ENCODE data around the gene NLGN1. TPM values are rescaled to one million over a fixed set of nuclear protein-coding genes. Genes with fewer than 3 reads are reported as not detected.

NLGN1 gene
- total RNA-seq, 1 donor: 6.1 TPM

- TF ChIP-seq CTCF (IDR thresholded peaks at IDR 0.05; ENCODE audit: insufficient read depth, low read length): peak; percentile 49
- no peak overlapping the region for H3K4me3 ChIP-seq (ENCODE audit: low read depth, low read length)
- peak; percentile 49 for DNase-seq (ENCODE audit: low read depth)
Observed at GRCh38 chr3:173993299-173993698, 595.8 kb downstream of the NLGN1 start.

GRCh38 chr3:174000675-174001074 is 603.1 kb downstream of the NLGN1 start:
- no peak for DNase-seq (ENCODE audit: low read depth)
- TF ChIP-seq CTCF (IDR thresholded peaks at IDR 0.05; ENCODE audit: insufficient read depth, low read length): no peak
- H3K4me3 ChIP-seq (ENCODE audit: low read depth, low read length): no peak overlapping the region

GRCh38 chr3:174002543-174002942 is 605.0 kb downstream of the NLGN1 start:
- no peak for TF ChIP-seq CTCF (IDR thresholded peaks at IDR 0.05; ENCODE audit: insufficient read depth, low read length)

GRCh38 chr3:174010907-174011306 is 613.4 kb downstream of the NLGN1 start:
- TF ChIP-seq CTCF (IDR thresholded peaks at IDR 0.05; ENCODE audit: insufficient read depth, low read length): no peak
- DNase-seq (ENCODE audit: low read depth): no peak
- H3K4me3 ChIP-seq (ENCODE audit: low read depth, low read length): no peak overlapping the region

More at GRCh38 chr3:174002543-174002942, 605.0 kb downstream of the NLGN1 start:
- DNase-seq (ENCODE audit: low read depth): peak; percentile 5
- no peak overlapping the region for H3K4me3 ChIP-seq (ENCODE audit: low read depth, low read length)

GRCh38 chr3:174016186-174016585 is 618.6 kb downstream of the NLGN1 start:
- DNase-seq (ENCODE audit: low read depth): peak; percentile 75
- no peak for TF ChIP-seq CTCF (IDR thresholded peaks at IDR 0.05; ENCODE audit: insufficient read depth, low read length)
- no peak overlapping the region for H3K4me3 ChIP-seq (ENCODE audit: low read depth, low read length)

- no peak for TF ChIP-seq CTCF (IDR thresholded peaks at IDR 0.05; ENCODE audit: insufficient read depth, low read length)
- H3K4me3 ChIP-seq (ENCODE audit: low read depth, low read length): no peak overlapping the region
Observed at GRCh38 chr3:174020156-174020555, 622.6 kb downstream of the NLGN1 start.

GRCh38 chr3:174023421-174023820 is 625.9 kb downstream of the NLGN1 start:
- TF ChIP-seq CTCF (IDR thresholded peaks at IDR 0.05; ENCODE audit: insufficient read depth, low read length): no peak
- no peak overlapping the region for H3K4me3 ChIP-seq (ENCODE audit: low read depth, low read length)
- peak; percentile 7 for DNase-seq (ENCODE audit: low read depth)

More at GRCh38 chr3:174020156-174020555, 622.6 kb downstream of the NLGN1 start:
- no peak for DNase-seq (ENCODE audit: low read depth)
